H9 (cell line): Measurements from ENCODE around the gene MECR. TPM values are rescaled to one million over a fixed set of nuclear protein-coding genes. Genes with fewer than 3 reads are reported as not detected.

Experiments
- DNase-seq: peaks from one replicate; pipeline ENCODE4 v3.0.0-alpha.2; 2017
- H2AFZ ChIP-seq: one replicate; pipeline ENCODE4 v1.6.1; 2013; ENCODE audit warnings: mild to moderate bottlenecking, low read length, control low read depth, moderate library complexity
- H2AK5ac ChIP-seq: 2 replicates; pipeline ENCODE4 v1.6.1; 2013; ENCODE audit warnings: low read length, control low read depth, mixed read lengths; ENCODE audit not compliant: insufficient read length
- H2BK120ac ChIP-seq: one replicate; pipeline ENCODE4 v1.6.1; 2013; ENCODE audit warnings: low read depth, mild to moderate bottlenecking, low read length, control low read depth, inconsistent platforms; ENCODE audit not compliant: poor library complexity, severe bottlenecking
- H2BK12ac ChIP-seq: 2 replicates; pipeline ENCODE4 v1.6.1; 2013; ENCODE audit warnings: low read length, control low read depth, mixed read lengths, low read depth; ENCODE audit not compliant: insufficient read length
- H2BK15ac ChIP-seq: 2 replicates; pipeline ENCODE4 v1.6.1; 2013; ENCODE audit warnings: low read depth, low read length, control low read depth
- H2BK20ac ChIP-seq: one replicate; pipeline ENCODE4 v1.6.1; 2013; ENCODE audit warnings: low read depth, mild to moderate bottlenecking, low read length, control low read depth, inconsistent platforms; ENCODE audit not compliant: poor library complexity, severe bottlenecking
- H2BK5ac ChIP-seq: 2 replicates; pipeline ENCODE4 v1.6.1; 2013; ENCODE audit warnings: low read length, control low read depth, mixed read lengths; ENCODE audit not compliant: insufficient read length
- H3K14ac ChIP-seq: 2 replicates; pipeline ENCODE4 v1.6.1; 2013; ENCODE audit warnings: low read length, control low read depth; ENCODE audit not compliant: insufficient read depth
- H3K18ac ChIP-seq: 2 replicates; pipeline ENCODE4 v1.6.1; 2013; ENCODE audit warnings: low read depth, mild to moderate bottlenecking, mixed read lengths, low read length, control low read depth; ENCODE audit not compliant: insufficient read length
- H3K23ac ChIP-seq: 2 replicates; pipeline ENCODE4 v1.6.1; 2013; ENCODE audit warnings: low read length, control low read depth, mixed read lengths, low read depth; ENCODE audit not compliant: insufficient read length
- H3K23me2 ChIP-seq: 2 replicates; pipeline ENCODE4 v1.6.1; 2013; ENCODE audit warnings: low read depth, mild to moderate bottlenecking, mixed read lengths, low read length, control low read depth; ENCODE audit not compliant: insufficient read length, poor library complexity, severe bottlenecking
- H3K27ac ChIP-seq: 2 replicates; pipeline ENCODE4 v1.5.1; 2013; ENCODE audit warnings: low read length, control low read depth, mixed read lengths, low read depth; ENCODE audit not compliant: insufficient read length
- H3K27me3 ChIP-seq: 2 replicates; pipeline ENCODE4 v1.6.1; 2013; ENCODE audit warnings: low read length, control low read depth, inconsistent platforms; ENCODE audit not compliant: insufficient read depth
- H3K4ac ChIP-seq: 2 replicates; pipeline ENCODE4 v1.6.1; 2013; ENCODE audit warnings: low read depth, mild to moderate bottlenecking, control low read depth, inconsistent platforms, low read length, moderate library complexity
- H3K4me1 ChIP-seq: 2 replicates; pipeline ENCODE4 v1.6.1; 2013; ENCODE audit warnings: low read length, control low read depth, inconsistent platforms; ENCODE audit not compliant: insufficient read depth
- H3K4me2 ChIP-seq: 2 replicates; pipeline ENCODE4 v1.6.1; 2013; ENCODE audit warnings: low read length, control low read depth, mixed read lengths; ENCODE audit not compliant: insufficient read length, insufficient read depth
- H3K56ac ChIP-seq: 2 replicates; pipeline ENCODE4 v1.6.1; 2013; ENCODE audit warnings: low read depth, mild to moderate bottlenecking, mixed read lengths, low read length, control low read depth; ENCODE audit not compliant: insufficient read length
- H3K79me1 ChIP-seq: 2 replicates; pipeline ENCODE4 v1.6.1; 2013; ENCODE audit warnings: low read depth, mild to moderate bottlenecking, moderate library complexity, low read length, control low read depth, inconsistent platforms; ENCODE audit not compliant: insufficient read depth, poor library complexity, severe bottlenecking
- H3K79me2 ChIP-seq: 2 replicates; pipeline ENCODE4 v1.6.1; 2013; ENCODE audit warnings: low read length, control low read depth, inconsistent platforms; ENCODE audit not compliant: insufficient read depth
- H3K9ac ChIP-seq: 2 replicates; pipeline ENCODE4 v1.6.1; 2013; ENCODE audit warnings: low read length, control low read depth, mixed read lengths; ENCODE audit not compliant: insufficient read length; ENCODE audit errors: extremely low read depth
- H3K9me3 ChIP-seq: one replicate; pipeline ENCODE4 v1.6.1; 2013; ENCODE audit warnings: low read depth, low read length, inconsistent platforms; ENCODE audit not compliant: control insufficient read depth
- H3T11ph ChIP-seq: one replicate; pipeline ENCODE4 v1.6.1; 2013; ENCODE audit warnings: mild to moderate bottlenecking, low read length, control low read depth, inconsistent platforms
- H4K20me1 ChIP-seq: one replicate; pipeline ENCODE4 v1.6.1; 2013; ENCODE audit not compliant: control insufficient read depth, insufficient read length, insufficient read depth
- H4K5ac ChIP-seq: 2 replicates; pipeline ENCODE4 v1.6.1; 2013; ENCODE audit warnings: low read depth, mild to moderate bottlenecking, mixed read lengths, low read length, control low read depth; ENCODE audit not compliant: insufficient read length
- H4K8ac ChIP-seq: replicated peaks from 2 replicates; pipeline ENCODE4 v1.6.1; 2013; ENCODE audit warnings: low read length, control low read depth, mixed read lengths, low read depth; ENCODE audit not compliant: insufficient read length
- H4K91ac ChIP-seq: 2 replicates; pipeline ENCODE4 v1.6.1; 2013; ENCODE audit warnings: low read depth, mild to moderate bottlenecking, moderate library complexity, mixed read lengths, low read length, control low read depth; ENCODE audit not compliant: insufficient read length
- H3K27ac Mint-ChIP-seq, 3 experiments: 2 replicates in 2 of 3; 3 replicates in 1 of 3; pipeline ENCODE4 v1.8.0; 2020 to 2021; ENCODE audit warnings: mixed read lengths in 3 of 3, mild to moderate bottlenecking in 1 of 3, moderate library complexity in 1 of 3
- H3K27me3 Mint-ChIP-seq: 2 replicates; pipeline ENCODE4 v1.8.0; 2021; ENCODE audit warnings: low read depth, mild to moderate bottlenecking, moderate library complexity, mixed read lengths
- H3K36me3 Mint-ChIP-seq, 3 experiments: 2 replicates in 2 of 3; 3 replicates in 1 of 3; pipeline ENCODE4 v1.8.0; 2020 to 2021; ENCODE audit warnings: low read depth in 3 of 3, mixed read lengths in 3 of 3; ENCODE audit not compliant: insufficient read depth in 1 of 3
- H3K4me1 Mint-ChIP-seq, 2 experiments: 2 replicates each; pipeline ENCODE4 v1.8.0; 2020; ENCODE audit warnings: mixed read lengths in 2 of 2
- H3K4me3 Mint-ChIP-seq, 2 experiments: 2 replicates in 1 of 2; 3 replicates in 1 of 2; pipeline ENCODE4 v1.8.0; 2020 to 2021; ENCODE audit warnings: mild to moderate bottlenecking in 2 of 2, mixed read lengths in 2 of 2, moderate library complexity in 1 of 2
- H3K9me3 Mint-ChIP-seq, 2 experiments: 2 replicates in 1 of 2; 3 replicates in 1 of 2; pipeline ENCODE4 v1.8.0; 2020; ENCODE audit warnings: mild to moderate bottlenecking in 2 of 2, mixed read lengths in 2 of 2, moderate library complexity in 1 of 2
- WGBS: extraction: QIAGEN DNeasy Blood & Tissue Kit; methylation state at CpG from one replicate; pipeline ENCODE4 v1.1.7; 2013; ENCODE audit warnings: missing lambda C conversion rate, low lambda C conversion rate, mixed read lengths; ENCODE audit not compliant: insufficient read length; ENCODE audit errors: extremely low coverage; 5-methylcytosine and 5-hydroxymethylcytosine counted together
- total RNA-seq: library from RNA; stranded (reverse); gene quantifications from 2 replicates; pipeline ENCODE4 v1.2.1, GENCODE V29; 2021
- TF ChIP-seq, protein P1 (sequence below): fragments of 200-600 bp; sonication (generic); conservative IDR thresholded peaks from 3 replicates; pipeline ENCODE4 v1.8.0; 2021; ENCODE audit warnings: antibody characterized with exemption, mild to moderate bottlenecking

The MECR gene
- total RNA-seq, 1 experiment from 2014 or later = 30.9 TPM

DNA sequence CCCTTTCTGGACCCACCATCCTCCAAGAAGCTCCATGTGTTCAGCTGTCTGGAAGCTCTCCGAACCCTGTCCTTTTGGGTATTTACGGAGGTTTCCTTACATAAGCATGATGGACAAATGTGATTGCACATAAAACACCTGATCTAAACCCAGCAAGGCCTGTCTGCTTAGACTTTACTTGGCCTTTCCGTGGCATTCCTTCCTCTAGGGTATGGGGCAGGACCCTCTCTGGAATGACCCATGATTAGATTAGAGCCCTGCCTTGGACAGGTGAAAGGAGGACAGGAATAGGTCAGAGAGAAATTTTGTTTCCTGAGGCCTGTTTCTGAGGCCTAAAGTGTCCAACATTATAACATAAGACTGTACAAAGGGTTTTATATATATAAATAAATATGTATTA, 22.4 kb upstream of the MECR start:
- H3K4me3 Mint-ChIP-seq = no peak overlapping the region
- no peaks in the 10 kb centered on the region for H3K9me3 Mint-ChIP-seq
- no peak overlapping the region for H3K27ac Mint-ChIP-seq
- H3K9me3 ChIP-seq = no peaks in the 10 kb centered on the region
- peaks cover 2% of the 10 kb centered on the region; the same call in 1 of the 2 replicates for H3K79me2 ChIP-seq
- H2BK12ac ChIP-seq = no peak overlapping the region
- no peak overlapping the region for H4K8ac ChIP-seq
- no peak overlapping the region for H2AK5ac ChIP-seq
- H3K4me1 Mint-ChIP-seq = peaks cover 67 to 71% of the 10 kb centered on the region in 2 experiments
- H2BK20ac ChIP-seq = no peak overlapping the region
- H4K5ac ChIP-seq = no peak overlapping the region
- H3K4me2 ChIP-seq = no peak overlapping the region
- peaks cover 3% of the 10 kb centered on the region for H3K23me2 ChIP-seq
- H3K9ac ChIP-seq = no peak overlapping the region
- no peak overlapping the region for H2BK120ac ChIP-seq
- H2BK15ac ChIP-seq = no peak overlapping the region
- no peak overlapping the region for H3T11ph ChIP-seq
- H3K14ac ChIP-seq = no peak overlapping the region
- H3K23ac ChIP-seq = no peak overlapping the region
- WGBS = no CpG with 5 or more reads among the region's 3 CpGs
- H3K27ac ChIP-seq = no peak overlapping the region
- H4K20me1 ChIP-seq = no peaks in the 10 kb centered on the region
- no peaks in the 10 kb centered on the region; the same call in 1 of the 2 replicates for H3K27me3 ChIP-seq
- no peak overlapping the region for H2AFZ ChIP-seq
- H3K18ac ChIP-seq = no peak overlapping the region
- TF ChIP-seq, protein P1, sequence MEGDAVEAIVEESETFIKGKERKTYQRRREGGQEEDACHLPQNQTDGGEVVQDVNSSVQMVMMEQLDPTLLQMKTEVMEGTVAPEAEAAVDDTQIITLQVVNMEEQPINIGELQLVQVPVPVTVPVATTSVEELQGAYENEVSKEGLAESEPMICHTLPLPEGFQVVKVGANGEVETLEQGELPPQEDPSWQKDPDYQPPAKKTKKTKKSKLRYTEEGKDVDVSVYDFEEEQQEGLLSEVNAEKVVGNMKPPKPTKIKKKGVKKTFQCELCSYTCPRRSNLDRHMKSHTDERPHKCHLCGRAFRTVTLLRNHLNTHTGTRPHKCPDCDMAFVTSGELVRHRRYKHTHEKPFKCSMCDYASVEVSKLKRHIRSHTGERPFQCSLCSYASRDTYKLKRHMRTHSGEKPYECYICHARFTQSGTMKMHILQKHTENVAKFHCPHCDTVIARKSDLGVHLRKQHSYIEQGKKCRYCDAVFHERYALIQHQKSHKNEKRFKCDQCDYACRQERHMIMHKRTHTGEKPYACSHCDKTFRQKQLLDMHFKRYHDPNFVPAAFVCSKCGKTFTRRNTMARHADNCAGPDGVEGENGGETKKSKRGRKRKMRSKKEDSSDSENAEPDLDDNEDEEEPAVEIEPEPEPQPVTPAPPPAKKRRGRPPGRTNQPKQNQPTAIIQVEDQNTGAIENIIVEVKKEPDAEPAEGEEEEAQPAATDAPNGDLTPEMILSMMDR = no peak; the same call in 2 of the 3 replicates
- no peak overlapping the region for H3K56ac ChIP-seq
- H3K79me1 ChIP-seq = no peaks in the 10 kb centered on the region
- peaks cover 26% of the 10 kb centered on the region; the same call in 1 of the 2 replicates for H3K4me1 ChIP-seq
- H4K91ac ChIP-seq = no peak overlapping the region
- no peak for DNase-seq
- H3K27me3 Mint-ChIP-seq = peaks cover 13% of the 10 kb centered on the region
- H3K4ac ChIP-seq = no peak overlapping the region
- peaks cover 0 to 5% (median 0%) of the 10 kb centered on the region in 3 experiments; a peak in 1 of 7 replicates for H3K36me3 Mint-ChIP-seq
- no peak overlapping the region for H2BK5ac ChIP-seq
